ENCODE results near the gene TNFRSF25.
A peak's percentile ranks its signal among the peaks of the same experiment; 100 is the strongest.

TNFRSF25 gene

GRCh38 chr1:6486433-6487011 lies 20.5 kb upstream of the TNFRSF25 start:
- DNase-seq: peak; percentile 88

DNA sequence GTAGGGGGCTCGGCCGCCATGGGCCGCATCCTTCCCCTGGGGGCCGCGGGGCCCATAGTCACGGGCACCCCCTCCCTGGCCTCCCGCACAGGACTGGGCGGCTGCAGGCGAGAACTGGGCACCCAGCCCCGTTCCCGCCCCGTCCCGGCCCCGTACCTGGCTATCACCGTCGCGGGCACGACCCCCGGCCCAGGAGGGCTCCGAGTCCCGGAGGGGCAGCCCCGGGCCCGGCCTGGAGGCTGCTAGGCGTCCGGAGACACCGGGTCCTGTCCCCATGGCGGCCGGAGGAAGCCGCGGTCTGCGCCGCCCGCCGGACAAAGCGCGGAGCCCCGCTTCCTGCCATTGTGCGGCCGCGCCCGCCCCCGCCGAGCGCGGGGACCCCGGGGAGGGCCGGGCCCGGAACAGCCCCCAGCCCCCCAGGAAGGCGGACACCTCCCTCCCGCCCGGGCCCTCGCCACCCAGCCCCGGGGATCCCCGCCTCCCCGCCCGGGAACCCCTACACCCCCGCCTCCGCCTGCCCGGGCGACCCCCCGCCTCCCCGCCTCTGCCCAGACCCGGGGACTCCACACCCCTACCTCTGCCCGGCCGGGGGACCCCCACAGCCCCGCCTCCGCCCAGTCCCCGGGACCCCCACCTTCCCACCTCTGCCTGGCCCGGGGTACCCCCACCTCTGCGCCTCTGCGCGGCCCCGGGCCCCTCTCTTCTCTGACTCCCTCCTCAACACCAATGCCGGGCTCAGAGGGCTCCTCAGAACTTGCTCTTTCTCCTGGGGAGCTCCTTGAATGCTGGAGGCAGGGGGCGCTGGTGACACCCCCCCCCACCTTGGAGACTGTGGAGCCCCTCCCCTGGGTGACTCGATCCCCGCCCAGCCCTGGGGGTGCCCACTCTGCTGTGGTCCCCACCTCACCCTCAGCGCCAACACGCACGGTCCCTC lies 19.5 kb upstream of the TNFRSF25 start:
- no peak for DNase-seq

DNA sequence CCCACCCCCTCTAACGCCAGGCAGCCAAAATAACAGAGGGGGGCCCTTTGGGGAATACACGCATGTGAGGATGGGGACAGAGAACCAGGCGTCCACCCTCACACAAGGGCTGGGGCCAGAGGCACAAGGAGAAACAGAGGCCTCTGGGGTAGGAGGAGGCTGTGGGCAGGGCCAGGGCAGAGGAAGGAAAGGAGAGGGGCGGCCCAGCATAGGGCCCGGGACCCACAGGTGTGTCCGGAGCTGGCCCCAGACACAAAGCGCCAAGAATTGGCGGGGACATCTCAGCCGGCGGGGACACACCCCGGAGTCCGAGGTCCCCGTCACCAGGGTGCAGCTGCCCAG lies 18.8 kb upstream of the TNFRSF25 start:
- no peak for DNase-seq

DNA sequence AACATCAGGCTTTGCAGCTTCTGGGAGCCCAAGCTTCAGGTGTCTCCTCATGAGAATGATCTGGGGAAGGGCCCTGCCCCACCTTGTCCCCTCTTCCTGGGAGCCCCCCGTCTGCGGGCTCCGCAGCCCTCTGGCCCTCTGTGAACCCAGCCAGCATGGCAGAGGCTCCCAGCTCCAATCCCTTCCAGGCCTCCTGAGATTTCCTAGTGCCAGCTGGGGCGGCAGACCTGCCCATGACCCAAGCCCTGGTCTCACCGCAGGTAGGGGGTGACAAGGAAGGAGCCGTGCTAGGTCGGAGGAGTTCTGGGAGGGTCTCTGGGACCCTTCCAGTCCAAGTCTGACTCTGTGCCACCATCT lies 17.8 kb upstream of the TNFRSF25 start:
- DNase-seq: no peak

DNA sequence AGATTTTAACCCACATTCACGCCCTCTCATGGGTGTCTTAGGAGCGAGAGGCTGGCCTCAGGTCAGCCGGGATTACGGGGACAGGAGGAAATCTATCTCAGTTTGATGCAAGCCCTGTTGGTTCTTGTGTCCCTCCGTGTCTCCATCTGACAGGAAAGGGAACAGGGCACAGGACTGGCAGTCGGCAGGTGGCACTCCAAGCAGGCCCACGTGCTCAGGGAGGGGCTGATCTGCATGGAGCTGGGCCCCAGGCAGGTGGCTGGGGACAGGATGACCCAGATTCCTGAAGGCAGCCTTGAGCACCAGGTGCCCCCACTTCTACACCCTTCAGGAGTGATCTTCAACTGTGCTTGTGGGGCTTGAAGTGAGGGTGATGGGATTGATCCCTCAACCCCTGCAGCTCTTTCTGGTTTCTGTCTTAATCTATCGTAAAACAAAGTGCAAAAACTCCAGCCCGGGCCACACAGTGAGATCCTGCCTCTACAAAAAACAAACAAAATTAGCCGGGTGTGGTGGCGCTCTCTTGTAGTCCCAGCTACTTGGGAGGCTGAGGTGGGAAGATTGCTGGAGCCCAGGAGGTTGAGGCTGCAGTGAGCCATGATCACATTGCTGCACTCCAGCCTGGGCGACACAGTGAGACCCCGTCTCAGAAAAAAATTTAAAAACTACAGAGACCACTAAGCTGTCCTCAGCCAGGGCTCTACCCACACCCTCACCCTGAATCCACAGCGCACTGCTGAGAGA lies 17.2 kb upstream of the TNFRSF25 start:
- peak; percentile 45 for DNase-seq

- DNase-seq: no peak
These were observed 15.8 kb upstream of the TNFRSF25 start for GRCh38 chr1:6481820-6482219.

DNA sequence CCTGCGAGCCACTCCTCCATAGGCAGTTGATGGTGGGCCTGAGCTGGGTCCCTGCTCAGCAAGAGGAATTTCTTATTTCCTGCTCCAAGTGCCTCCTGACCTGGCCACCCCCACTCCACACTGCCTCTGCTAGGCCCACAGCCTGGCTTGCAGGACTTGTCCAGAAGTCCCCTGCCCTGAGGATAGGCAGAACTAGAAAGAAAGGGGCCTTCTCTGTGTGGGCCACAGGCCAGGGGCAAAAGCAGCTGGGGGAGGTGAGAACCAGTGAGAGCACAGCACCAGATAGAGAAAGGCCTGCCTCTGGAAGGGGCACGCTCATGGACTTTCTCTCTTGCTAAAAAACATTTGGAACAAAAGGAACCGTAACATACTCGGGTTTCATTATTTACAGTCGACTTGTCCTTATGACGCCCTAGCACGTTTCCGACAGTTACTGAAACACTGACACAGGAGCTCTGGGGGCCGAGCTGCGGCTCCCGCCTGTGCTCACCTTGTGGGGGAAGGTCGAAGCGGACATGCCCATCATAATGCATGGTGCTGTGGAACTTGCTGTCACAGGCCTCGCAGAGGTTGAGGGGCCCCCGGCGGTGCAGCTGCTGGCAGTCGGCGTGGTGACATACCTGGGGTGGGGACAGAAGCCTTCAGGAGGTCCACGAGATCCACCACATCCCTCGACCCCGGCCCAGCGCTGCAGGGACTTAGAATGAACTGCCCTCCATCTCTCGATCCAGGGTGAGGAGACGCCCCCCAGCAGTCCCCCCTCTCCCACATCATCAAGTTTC lies 11.3 kb upstream of the TNFRSF25 start:
- DNase-seq: no peak

GRCh38 chr1:6476483-6476882 lies 10.5 kb upstream of the TNFRSF25 start:
- no peak for DNase-seq

GRCh38 chr1:6475381-6476133 lies 9.6 kb upstream of the TNFRSF25 start:
- peak; percentile 74 for DNase-seq

- DNase-seq: no peak
These were observed 8.9 kb upstream of the TNFRSF25 start for GRCh38 chr1:6474815-6475282.

DNA sequence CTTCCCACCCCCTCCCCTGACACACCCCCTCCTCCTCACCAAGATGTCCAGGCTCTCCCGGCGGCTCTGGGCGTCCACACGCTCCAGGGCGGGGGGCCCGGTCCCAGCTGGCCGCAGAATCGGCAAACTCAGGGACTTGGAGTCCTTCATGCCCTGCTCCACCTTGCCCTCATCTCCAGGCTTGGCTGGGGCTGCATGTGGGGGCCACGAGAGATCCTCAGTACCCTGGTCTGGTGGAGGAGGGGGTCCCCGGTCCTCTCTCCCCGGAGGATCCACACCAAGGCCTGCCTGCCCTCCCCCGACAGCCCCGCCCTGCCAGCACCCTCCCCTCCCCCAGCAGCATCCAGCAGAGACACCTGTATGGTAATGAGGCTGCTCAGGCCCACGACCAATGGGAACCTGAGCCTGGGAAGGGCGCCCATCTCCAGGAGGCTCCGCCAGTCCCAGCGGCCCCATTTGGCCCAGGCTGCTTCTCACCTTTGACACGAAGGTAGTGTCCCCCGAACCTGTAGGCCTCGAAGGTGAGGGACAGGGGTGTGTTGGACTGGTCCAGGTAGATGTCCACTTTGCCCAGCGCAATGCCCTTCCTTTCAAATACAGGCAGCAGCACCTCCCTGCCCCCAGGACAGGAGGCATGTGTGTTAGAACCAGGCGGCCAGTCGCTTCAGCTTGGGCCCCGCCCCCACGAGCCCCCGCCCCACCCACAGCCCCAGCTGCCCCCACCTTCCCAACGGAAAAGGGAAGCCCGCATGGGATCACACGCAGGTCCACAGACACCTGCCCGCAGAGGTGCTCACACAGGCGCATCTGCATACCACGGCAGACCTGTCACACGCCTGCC lies 8.2 kb upstream of the TNFRSF25 start:
- DNase-seq: peak; percentile 92

GRCh38 chr1:6473156-6473555 lies 7.2 kb upstream of the TNFRSF25 start:
- DNase-seq: no peak

DNA sequence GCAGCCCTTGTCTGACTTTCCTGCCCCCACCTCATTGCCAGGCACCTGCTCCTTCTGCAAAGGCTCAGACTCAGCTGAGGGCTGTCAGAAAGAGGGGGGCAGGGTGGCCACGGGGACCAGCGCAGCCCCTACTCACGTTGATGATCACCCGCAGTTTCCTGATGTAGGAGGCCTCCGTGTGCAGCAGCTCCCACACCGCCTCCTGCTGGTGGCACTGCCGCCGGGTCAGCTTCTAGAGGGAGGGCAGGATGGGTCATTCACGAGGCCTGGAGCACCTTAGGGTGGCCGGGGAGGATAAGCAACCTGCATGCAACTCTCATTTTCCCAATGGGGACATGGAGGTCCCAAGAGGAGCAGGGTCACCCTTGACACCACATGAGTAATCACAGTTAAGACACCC lies 6.4 kb upstream of the TNFRSF25 start:
- no peak for DNase-seq

- no peak for DNase-seq
These were observed 6.0 kb upstream of the TNFRSF25 start for GRCh38 chr1:6471970-6472368.

GRCh38 chr1:6471086-6471969 lies 5.4 kb upstream of the TNFRSF25 start:
- DNase-seq: no peak

GRCh38 chr1:6470132-6471085 lies 4.4 kb upstream of the TNFRSF25 start:
- DNase-seq: no peak

- no peak for DNase-seq
These were observed 2.9 kb upstream of the TNFRSF25 start for GRCh38 chr1:6468729-6469461.
